Activated T-cell treated with anti-CD3 and anti-CD28 coated beads, Interleukin-2, amount 50 U/mL, for 48 hours (primary cell): ENCODE data around the gene NR1H3.
"Not testable (repeated sequence)": the region's sequence is repeated elsewhere in the genome, so short reads cannot be mapped to it uniquely, and the experiment has no call there.

Experiments used
- DNase-seq, 2 experiments: peaks; one replicate each; pipeline ENCODE4 v3.0.0-alpha.2; 2020

Gene NR1H3

DNA sequence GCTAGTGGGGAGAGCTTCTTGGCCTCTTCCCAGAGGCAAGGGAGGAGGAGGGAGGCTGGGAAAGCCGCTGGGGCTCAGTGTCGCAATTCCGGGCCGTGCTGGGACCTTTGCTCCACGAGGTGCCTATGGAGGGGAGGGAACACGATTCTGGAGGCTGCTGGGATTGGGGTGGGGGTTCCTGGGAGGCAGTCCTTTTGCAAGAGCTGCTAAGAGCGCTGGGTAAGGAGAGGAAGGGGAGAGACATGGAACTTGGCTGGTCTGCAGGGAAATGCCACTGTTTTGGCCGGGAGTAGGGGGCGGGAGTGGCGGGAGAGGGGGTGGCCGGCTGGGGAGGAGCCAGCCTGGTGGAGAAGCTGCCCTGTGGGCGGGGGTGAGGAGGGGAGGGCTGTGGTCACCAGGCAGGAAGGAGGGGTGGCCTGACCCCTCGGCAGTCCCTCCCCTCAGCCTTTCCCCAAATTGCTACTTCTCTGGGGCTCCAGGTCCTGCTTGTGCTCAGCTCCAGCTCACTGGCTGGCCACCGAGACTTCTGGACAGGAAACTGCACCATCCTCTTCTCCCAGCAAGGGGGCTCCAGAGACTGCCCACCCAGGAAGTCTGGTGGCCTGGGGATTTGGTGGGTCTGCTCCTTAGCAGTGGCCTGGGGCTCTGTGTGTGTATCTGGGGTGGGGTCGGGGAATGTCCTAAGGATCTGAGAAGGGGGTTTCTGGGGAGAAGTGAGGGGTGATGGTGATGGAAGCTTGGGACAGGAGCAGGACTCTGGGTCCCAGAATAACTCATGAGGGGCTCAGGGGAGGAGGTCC, at the start of gene NR1H3:
TSS of gene NR1H3 (plus strand) at position 480 of the 800 bp plus-strand sequence. CDS start 1,221 bp downstream, outside the sequence.
- DNase-seq: no peak

DNA sequence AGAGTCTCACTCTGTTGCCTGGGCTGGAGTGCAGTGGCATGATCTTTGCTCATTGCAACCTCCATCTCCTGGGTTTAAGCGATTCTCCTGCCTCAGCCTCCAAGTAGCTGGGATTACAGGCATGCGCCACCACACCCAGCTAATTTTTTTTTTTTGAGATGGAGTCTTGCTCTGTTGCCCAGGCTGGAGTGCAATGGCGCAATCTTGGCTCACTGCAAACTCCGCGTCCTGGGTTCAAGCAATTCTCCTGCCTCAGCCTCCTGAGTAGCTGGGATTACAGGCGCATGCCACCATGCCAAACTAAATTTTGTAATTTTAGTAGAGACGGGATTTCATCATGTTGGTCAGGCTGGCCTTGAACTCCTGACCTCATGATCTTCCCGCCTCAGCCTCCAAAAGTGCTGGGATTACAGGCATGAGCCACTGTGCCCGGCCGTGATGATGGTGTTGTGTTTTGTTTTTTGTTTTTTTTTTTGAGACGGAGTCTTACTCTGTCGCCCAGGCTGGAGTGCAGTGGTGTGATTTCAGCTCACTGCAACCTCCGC, 49.7 kb upstream of the NR1H3 start:
- DNase-seq: not testable (repeated sequence)

DNA sequence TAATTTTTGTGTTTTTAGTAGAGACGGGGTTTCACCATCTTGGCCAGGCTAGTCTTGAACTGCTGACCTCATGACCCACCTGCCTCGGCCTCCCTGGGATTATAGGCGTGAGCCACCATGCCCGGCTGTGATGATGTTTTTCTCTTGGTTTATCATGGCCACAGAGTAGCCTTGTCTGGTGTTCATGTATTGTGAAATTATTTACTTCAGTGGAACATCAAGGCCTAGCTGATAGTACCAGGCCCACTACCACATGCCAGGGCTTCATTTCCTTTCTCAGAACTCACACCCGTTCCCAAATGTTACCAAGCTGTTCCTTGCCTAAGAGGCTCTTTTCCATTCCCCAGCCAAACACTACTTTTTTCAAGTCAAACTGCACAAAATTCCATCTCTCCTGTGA, 49.2 kb upstream of the NR1H3 start:
- DNase-seq: no peak

DNA sequence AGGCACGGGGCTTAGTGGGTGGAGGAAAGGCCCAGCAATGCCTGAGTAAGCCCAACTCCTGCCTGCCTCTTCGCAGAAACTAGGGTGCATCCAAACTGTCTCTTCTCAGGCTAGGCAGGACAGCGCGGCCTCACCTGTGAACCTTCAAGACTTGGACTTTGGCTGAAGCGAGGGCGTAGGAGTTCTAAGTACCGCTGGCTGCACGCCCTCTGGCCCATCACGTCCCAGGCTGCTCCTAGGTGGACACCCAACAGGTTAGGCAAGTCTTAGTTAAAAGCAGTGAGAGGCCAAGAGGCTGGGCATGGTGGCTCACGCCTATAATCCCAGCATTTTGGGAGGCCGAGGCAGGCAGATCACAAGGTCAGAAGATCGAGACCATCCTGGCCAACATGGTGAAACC, 44.9 kb upstream of the NR1H3 start:
- no peak for DNase-seq

DNA sequence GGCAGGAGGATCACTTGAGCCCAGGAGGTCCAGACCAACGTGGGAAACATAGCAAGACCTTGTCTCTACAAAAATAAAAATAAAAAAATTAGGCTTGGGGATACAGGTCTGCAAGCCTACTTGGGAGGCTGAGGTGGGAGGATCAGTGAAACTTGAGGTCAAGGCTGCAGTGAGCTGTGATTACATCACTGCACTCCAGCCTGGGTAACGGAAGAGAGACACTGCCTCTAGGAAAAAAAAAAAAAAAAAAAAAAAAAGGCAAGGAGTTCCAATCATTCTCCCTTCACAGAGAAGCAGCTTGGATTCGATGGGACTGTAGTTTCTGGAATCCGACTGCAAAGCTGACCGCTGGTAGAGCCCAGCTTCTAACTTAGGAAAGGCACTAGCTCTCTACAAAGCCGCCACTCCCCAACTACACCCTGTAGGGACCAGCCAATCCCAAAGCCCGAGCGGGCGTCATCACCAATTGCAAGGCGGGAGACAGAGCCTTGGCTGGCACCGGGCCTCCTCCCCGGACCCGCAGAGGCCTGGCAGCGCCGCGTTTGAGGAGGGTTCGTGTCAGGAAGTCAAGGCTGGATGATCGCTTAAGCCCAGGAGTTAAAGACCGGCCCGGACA, 43.7 kb upstream of the NR1H3 start:
- peak; percentile 90 to 91 for DNase-seq

DNA sequence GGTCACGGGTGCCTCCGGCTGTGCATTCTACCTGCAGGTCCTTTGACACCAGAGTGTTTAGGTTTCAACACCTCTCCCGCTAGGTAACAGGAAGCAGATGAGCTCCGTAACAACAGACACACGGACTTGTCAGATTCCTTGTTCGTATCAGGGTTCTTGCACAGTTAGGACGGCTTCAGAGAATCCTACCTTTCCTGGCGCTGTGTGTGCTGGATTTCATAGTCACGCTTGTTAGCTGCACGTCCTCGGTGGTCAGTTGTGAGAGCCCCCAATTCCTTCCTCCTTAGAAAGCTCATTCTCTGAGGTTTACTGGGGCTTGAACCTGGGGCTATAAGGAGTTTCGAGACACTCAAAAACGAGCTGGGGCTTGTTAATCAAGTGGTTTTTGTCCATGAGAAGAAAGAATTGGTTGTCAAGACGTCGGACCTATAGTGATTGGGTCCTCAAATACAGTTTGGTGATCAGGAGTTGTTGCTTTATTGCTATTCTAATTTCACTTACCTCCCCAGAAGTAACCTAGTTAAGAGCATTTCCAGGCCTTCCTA, 42.4 kb upstream of the NR1H3 start:
- no peak for DNase-seq

DNA sequence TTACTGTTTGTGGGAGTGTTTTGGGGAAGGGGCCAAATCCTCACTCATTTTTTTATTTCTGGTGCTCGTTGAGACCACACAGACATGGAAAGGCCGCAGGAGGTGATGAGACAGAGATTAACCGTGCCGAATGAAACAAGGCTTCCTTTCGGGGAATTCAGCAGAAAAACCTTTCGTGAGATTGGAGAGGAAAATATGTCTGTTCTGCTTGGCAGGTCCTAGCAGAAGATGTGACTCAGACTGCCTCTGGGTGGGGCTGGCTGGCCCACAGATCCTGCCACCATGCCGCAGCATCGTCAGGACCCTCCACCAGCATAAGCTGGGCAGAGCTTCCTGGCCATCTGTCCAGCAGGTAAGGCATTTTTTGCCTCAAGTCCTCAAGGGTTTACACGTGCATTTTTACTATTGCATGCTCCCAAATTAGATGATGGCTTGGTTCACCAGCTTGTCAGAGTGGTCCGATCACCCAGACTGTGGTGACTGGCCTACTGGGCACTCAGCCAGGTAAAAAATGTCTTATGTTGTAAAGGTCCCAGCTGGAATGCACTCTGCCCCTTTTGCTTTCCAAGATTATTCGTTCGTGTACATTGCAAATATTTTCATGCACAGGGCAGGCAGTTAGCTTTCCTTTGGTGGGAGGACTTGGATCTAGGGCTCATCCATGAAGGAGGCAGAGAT, 41.5 kb upstream of the NR1H3 start:
- DNase-seq: peak; percentile 74 to 81

DNA sequence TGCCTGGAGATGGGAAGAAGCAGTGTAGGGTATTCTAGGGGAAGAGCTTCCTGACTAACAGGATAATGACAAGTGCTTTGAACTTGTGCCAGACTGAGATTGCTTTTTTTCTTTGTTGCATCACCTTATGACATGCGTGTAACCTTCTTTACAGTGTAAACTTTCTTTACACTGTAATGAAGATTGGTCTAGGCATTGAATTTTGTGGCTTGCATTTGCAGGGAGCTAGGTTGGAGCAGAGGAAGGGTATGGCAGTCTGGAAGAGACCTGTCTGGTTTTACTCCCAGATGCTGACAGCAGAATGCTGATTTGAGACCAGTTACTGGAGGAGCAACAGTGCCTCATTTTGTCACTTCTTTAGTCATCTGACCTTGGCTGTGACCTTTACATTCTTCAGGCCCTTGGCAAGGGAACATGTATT, 37.4 kb upstream of the NR1H3 start:
- no peak for DNase-seq

DNA sequence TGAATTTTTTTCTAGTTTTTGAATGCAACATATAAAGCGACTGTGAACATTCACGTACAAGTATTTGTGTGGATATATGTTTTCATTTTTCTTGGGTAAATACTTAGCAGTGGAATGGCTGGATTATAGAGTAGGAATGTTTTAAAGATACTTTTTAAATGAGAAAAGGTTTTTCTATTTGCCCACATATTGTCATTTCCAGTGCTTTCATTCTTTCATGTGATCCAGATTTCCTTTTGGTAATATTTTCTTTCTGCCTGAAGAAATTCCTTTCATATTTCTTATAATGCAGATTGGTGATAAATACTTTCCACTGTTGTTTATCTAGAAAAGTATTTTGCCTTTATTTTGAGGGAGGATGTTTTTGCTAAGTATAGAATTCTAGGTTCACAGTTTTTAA, 35.1 kb upstream of the NR1H3 start:
- DNase-seq: no peak

DNA sequence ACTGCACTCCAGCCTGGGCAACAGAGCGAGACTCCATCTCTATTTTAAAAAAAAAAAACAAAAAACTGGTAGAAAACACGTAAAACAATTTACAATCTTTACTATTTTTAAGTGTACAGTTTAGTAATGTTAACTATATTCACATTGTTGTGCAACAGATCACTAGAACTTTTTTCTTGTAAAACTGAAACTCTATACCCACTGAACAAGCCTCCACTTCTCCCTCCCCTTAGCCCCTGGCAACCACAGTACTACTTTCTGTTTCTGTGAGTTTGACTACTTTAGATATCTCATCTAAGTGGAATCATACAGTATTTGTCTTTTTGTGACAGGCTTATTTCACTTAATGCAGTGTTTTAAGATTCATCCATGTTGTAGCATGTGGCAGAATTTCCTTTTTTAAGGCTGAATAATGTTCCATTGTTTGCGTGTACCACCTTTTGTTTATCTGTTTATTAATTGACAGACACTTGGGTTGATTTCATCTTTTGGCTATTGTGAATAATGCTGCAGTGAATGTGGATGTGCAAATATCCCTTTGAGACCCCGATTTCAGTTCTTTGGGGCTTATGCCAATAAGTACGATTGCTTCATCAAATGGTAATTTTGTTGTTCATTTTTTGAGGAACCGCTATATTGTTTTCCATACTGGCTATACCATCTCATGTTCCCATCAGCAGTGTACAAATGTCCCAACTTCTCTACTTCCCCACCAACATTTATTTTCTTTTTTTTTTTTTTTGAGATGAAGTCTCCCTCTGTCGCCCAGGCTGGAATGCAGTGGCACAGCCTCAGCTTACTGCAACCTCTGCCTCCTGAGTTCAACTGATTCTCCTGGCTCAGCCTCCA, 32.0 kb upstream of the NR1H3 start:
- no peak for DNase-seq

DNA sequence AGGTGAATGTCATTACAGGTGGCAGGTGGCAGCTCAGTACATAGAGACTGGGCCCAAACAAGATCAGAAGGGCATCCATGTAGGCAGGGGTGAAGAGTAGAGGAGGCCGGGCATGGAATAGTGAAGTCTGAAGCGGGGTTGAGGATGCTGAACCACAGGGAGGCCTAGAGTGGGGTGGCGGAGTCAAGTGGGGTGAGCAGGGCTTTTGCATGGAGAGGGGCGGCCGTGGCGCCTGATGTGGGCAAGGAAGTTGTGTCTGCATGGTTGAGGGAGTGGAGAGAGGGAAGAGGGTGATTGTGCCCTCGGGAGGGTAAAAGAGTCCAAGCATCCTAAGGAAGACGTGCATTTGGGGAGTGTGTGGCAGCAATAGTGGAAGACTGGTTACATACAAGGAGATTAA, 28.6 kb upstream of the NR1H3 start:
- no peak for DNase-seq

DNA sequence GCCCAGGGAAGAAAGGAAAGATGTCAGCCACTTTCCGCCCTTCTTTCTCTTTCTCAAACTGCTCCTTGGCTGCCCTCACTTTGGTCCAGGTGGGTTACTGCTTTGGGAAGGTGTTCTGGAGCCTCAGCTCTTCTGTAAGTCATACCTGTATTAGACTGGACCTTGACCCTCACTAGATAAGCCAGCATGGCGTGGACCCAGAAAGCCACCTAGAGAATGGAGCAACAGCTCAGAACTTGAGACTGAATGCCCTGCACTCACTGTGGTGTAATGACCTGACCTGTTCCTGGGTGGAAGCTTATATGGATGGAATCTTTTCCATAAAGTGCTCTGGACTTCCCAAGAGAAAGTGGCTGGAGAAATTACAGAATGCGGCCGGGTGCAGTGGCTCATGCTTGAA, 24.7 kb upstream of the NR1H3 start:
- peak in 1 of 2 experiments; percentile 16 for DNase-seq

DNA sequence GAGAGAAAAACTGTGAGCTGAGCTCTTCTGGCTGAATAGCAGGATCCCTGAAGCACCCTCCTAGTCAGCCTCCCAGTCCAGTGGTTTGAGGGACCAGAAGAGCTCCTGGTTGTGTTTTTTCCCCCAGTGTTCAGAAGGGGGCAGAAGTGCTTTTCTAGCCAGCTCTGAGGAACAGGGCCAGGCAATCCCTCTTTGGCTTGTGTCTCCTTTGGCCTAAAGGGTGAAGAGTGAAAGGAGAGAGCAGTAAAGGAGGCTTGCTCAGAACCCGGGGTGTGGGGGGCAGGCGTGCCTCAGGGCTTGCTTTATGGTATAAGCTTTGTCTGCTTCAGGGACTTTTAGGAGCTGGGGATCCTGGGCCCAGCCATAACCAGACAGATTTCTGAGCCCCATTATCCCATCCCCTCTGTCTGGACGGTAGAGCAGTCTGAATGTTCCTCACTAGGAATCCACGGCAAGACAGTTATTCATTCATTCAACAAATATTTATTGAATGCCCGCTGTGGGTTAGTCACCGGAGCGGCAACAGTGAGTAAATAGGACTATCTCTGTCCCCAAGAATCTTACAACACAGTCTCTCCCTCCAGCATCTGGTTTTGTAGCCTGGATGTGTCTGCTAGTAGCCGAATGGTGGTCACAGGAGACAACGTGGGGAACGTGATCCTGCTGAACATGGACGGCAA, 23.7 kb upstream of the NR1H3 start:
- DNase-seq: peak in 1 of 2 experiments; percentile 39

DNA sequence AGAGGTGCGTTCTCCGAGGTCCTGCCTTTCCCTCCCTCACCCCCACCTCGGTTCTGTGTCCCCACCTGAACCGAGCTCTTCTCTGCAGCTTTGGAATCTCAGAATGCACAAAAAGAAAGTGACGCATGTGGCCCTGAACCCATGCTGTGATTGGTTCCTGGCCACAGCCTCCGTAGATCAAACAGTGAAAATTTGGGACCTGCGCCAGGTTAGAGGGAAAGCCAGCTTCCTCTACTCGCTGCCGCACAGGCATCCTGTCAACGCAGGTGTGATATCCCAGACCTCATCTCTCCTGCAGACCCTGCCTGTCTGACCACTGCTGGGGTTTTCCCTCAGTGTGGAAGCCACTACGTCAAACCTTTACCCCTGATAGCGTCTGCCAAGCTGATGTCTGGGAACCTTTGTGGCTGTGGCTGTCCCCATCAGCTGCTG, 23.1 kb upstream of the NR1H3 start:
- peak; percentile 38 to 40 for DNase-seq

DNA sequence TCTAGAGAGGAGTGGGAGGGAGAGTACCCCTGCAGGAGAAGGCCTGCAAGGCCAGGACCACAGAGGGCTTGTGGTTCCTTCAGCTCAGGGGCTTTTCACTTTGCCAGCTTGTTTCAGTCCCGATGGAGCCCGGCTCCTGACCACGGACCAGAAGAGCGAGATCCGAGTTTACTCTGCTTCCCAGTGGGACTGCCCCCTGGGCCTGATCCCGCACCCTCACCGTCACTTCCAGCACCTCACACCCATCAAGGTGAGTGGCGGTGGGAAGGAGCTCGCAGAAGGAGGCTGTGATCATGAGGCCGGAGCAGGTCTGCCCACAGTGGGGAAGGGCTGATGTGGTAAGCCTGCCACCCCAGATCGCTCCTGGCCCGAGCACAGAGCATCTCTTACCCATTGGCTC, 22.6 kb upstream of the NR1H3 start:
- no peak for DNase-seq

DNA sequence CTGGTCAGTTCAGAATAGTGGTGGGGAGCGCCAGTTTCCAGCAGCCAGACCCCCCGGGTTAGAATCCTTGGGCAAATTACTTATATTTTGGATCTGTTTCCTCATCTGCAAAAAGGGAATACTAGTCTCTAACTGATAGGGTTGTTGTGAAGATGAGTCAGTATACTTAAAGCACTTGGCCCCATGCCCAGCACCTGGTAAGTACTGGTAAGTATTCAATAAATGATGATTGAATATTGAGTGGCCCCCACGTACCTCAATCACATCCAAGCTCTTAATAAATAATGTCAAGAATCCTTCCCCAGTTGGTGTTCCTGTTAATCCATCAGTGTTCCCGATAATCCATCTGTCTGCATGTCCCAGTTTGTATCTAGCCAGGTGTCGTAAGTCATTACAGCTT, 21.3 kb upstream of the NR1H3 start:
- DNase-seq: no peak

DNA sequence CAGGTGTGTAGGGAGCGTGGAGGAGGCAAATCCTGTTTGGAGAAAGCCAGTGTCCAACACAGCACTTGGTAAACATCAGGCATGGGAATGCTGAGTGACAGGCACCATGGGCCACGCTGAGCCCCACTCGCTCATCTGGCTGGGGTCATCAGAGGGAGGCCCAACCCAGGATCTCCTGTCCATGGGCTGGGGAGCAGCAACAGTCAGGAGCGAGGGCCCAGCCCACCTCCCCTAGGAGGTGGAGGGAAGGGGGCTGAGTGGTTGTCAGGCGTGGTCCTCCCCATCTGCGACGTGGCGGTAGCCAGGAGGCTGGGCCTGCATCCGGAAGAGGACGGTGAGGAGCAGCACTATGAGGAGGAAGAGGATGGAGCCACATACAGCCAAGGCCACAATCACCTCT, 17.9 kb upstream of the NR1H3 start:
- no peak for DNase-seq

DNA sequence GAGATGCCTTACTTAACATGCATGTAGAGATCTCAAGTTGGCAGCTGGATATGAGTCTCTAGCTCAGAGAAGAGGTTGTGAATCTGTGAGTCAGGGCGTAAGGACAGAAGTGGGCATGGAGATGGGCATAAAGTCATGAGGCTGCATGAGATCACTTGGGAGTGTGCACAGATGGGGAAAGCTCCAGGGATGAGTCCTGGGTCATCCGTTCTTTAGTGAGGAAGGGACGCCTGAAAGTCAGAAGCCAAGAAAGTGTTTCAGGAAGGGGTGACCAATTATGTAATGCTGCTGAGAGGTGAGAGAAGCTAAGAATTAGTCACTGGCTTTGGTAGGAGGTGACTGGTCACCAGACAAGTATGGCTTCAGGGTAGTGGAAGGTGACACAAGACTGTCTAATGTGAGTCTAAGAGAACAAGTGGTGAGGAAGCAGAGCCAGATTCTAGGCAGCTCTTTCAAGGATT, 15.9 kb upstream of the NR1H3 start:
- no peak for DNase-seq

DNA sequence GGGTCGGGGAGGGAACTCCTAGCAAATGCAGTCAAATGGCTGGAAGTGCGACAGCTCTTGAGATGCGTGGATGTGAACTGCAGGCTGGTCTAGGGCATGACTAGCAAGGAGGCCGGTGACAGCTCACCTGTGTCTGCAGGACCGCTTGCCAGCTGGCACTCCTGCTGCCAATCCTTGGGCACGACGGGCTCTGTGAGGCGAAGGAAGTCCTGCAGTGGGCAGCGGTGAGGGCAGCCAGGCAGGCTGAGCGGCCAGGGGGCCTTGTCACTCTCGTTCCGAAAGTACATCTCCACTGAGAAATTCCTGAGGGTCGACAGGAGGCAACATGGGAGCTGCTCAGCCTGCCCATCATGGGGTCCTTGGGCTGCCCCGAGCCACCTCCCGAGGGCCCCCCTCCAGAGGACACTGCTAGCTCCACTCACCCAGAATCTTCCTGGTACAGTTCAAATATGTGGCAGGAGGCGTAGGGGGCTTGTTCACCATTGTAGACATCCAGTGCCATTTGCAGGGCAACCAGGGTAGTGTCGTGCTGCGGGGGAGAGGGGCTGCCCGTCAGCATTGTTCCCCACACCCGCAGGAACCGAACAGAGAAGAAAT, 15.1 kb upstream of the NR1H3 start:
- DNase-seq: no peak

DNA sequence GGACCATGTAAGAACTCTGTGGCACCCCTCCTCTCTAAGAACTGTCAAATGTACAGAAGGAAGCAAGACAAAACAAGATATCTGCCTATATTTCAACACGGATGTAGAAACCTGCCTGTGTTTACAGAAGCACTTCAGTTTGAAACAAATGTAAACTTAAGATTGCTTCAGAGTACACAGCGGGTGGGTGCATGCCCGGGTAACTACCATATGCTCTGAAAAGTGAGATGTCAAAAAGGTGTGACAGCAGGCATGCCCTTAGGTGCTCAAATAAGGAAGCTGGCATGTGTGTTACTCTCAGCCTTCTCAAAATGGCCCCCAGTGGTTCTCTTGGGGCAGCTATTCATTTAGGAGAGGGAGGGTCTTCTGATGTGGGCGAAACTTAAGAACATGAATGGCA, 14.3 kb upstream of the NR1H3 start:
- no peak for DNase-seq
